ENCODE data around the gene POTEB.
"Not testable (repeated sequence)": the region's sequence is repeated elsewhere in the genome, so short reads cannot be mapped to it uniquely, and the experiment has no call there.

POTEB gene

GRCh38 chr15:21877635-21878034 lies at the start of gene POTEB:
POTEB (minus strand) TSS chr15:21877735; CDS start chr15:21877246, 489 bp downstream.
- H3K27me3 Mint-ChIP-seq; H3K36me3 Mint-ChIP-seq (ENCODE audit: low read depth); H3K27ac Mint-ChIP-seq; H3K4me1 Mint-ChIP-seq (ENCODE audit: low read depth); H3K4me3 Mint-ChIP-seq; H3K9me3 Mint-ChIP-seq; intact Hi-C loops (cut with micrococcal nuclease): not testable (repeated sequence)

- intact Hi-C loops (cut with micrococcal nuclease); H3K27ac Mint-ChIP-seq; H3K27me3 Mint-ChIP-seq; H3K36me3 Mint-ChIP-seq (ENCODE audit: low read depth); H3K4me3 Mint-ChIP-seq; H3K9me3 Mint-ChIP-seq; H3K4me1 Mint-ChIP-seq (ENCODE audit: low read depth): not testable (repeated sequence)
Observed at GRCh38 chr15:21890955-21891354, 13.4 kb upstream of the POTEB start.

GRCh38 chr15:21889542-21889941 lies 12.0 kb upstream of the POTEB start:
- H3K27me3 Mint-ChIP-seq; intact Hi-C loops (cut with micrococcal nuclease); H3K4me3 Mint-ChIP-seq; H3K4me1 Mint-ChIP-seq (ENCODE audit: low read depth); H3K27ac Mint-ChIP-seq; H3K36me3 Mint-ChIP-seq (ENCODE audit: low read depth); H3K9me3 Mint-ChIP-seq: not testable (repeated sequence)

- H3K27ac Mint-ChIP-seq; H3K9me3 Mint-ChIP-seq; H3K36me3 Mint-ChIP-seq (ENCODE audit: low read depth); H3K4me3 Mint-ChIP-seq; H3K4me1 Mint-ChIP-seq (ENCODE audit: low read depth); intact Hi-C loops (cut with micrococcal nuclease); H3K27me3 Mint-ChIP-seq: not testable (repeated sequence)
Observed at GRCh38 chr15:21838831-21839230, 38.7 kb downstream of the POTEB start.

Measured in dendritic cell treated with granulocyte-macrophage colony-stimulating factor and Interleukin-4, amounts not matched to agents 40 ng/mL and 50 ng/mL, for 4 days (primary cell).